HUES64 (cell line): ENCODE results near the gene MAD2L1BP.

Experiments
- H3K27ac ChIP-seq: 2 replicates; pipeline ENCODE4 v1.7.0; 2013; ENCODE audit warnings: low read depth, low read length, inconsistent platforms
- H3K27me3 ChIP-seq: 2 replicates; pipeline ENCODE4 v1.6.1; 2013; ENCODE audit warnings: mild to moderate bottlenecking, low read length; ENCODE audit not compliant: insufficient read depth
- H3K36me3 ChIP-seq: 2 replicates; pipeline ENCODE4 v1.6.1; 2013; ENCODE audit warnings: mild to moderate bottlenecking, low read length; ENCODE audit not compliant: insufficient read depth
- H3K4me1 ChIP-seq: 2 replicates; pipeline ENCODE4 v1.6.1; 2013; ENCODE audit warnings: mild to moderate bottlenecking, low read length, moderate library complexity; ENCODE audit not compliant: insufficient read depth
- H3K4me3 ChIP-seq: 2 replicates; pipeline ENCODE4 v1.5.1; 2013; ENCODE audit warnings: mild to moderate bottlenecking, low read length, moderate library complexity
- H3K9ac ChIP-seq: 2 replicates; pipeline ENCODE4 v1.6.1; 2013; ENCODE audit warnings: mild to moderate bottlenecking, low read depth, low read length
- H3K9me3 ChIP-seq: 2 replicates; pipeline ENCODE4 v1.6.1; 2013; ENCODE audit warnings: low read depth, low read length; ENCODE audit not compliant: insufficient read depth
- WGBS: fragments of 150-250, 120-280 bp; methylation state at CpG from one replicate; pipeline ENCODE4 v1.1.7; 2013; ENCODE audit warnings: missing lambda C conversion rate; 5-methylcytosine and 5-hydroxymethylcytosine counted together

MAD2L1BP gene

GRCh38 chr6:43678341-43678740 is 42.7 kb downstream of the MAD2L1BP start:
- Histone ChIP-seq H3K4me3 (no peak overlapping the region), H3K9me3 (no peaks in the 10 kb centered on the region), H3K36me3 (peaks cover 83% of the 10 kb centered on the region), H3K9ac (no peak overlapping the region), H3K27ac (no peak overlapping the region), H3K4me1 (no peaks in the 10 kb centered on the region), H3K27me3 (no peaks in the 10 kb centered on the region)
- 96% methylated on average over 7 of the region's 7 CpGs for WGBS

- no peaks in the 10 kb centered on the region for H3K9me3 ChIP-seq
Observed at GRCh38 chr6:43679057-43679456, 43.4 kb downstream of the MAD2L1BP start.

DNA sequence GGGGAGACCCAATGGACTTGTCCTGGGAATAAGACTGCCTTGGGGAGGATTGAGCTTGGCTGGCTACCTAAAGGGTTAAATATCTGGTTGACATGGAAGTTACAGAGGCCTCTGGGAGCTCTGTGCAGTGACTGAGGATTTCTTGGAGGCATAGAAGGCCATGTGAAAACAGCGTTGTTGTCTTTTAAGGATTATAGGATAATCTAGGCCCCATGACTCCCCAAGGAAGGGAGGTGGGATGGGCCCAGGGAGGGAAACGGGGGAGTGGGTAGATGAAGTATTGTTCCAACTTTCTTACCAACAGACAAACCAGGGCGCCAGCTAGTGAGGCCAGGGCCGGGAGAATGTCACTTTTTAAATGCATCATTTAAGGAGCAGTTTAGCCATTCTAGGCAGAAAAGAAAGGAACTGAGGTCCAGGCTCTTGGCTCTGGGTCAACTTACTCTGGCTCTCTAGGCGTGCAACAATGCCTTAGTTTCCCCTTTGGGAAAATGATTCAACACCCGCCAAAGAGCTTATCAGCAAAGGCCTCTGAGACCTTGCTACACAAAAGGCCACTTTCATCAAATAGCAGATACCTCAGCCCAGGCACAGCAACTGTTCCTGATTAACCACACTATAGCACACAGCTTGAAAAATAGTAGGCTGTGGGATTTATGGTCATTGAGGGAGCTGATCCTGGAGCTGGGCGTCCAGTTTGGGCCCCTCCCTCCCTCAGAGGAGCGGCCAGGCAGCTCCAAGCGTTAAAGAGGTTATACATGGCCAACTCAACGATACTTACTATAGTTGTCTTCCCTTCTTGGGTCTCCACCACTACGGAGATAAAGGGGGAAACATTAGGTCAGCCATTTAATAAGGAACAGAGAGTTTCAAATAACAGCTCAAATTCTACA is 44.9 kb downstream of the MAD2L1BP start:
- H3K36me3 ChIP-seq = peaks cover 61% of the 10 kb centered on the region
- H3K4me3 ChIP-seq = no peak overlapping the region
- H3K4me1 ChIP-seq = no peaks in the 10 kb centered on the region
- no peak overlapping the region for H3K9ac ChIP-seq
- no peaks in the 10 kb centered on the region for H3K9me3 ChIP-seq
- H3K27ac ChIP-seq = no peak overlapping the region
- no peaks in the 10 kb centered on the region for H3K27me3 ChIP-seq
- WGBS = 91% methylated on average over 10 of the region's 11 CpGs

More at GRCh38 chr6:43679057-43679456, 43.4 kb downstream of the MAD2L1BP start:
- Histone ChIP-seq H3K9ac (no peak overlapping the region), H3K36me3 (peaks cover 76% of the 10 kb centered on the region), H3K4me1 (no peaks in the 10 kb centered on the region), H3K27me3 (no peaks in the 10 kb centered on the region), H3K4me3 (no peak overlapping the region), H3K27ac (no peak overlapping the region)
- WGBS = 95% methylated on average over 6 of the region's 6 CpGs

DNA sequence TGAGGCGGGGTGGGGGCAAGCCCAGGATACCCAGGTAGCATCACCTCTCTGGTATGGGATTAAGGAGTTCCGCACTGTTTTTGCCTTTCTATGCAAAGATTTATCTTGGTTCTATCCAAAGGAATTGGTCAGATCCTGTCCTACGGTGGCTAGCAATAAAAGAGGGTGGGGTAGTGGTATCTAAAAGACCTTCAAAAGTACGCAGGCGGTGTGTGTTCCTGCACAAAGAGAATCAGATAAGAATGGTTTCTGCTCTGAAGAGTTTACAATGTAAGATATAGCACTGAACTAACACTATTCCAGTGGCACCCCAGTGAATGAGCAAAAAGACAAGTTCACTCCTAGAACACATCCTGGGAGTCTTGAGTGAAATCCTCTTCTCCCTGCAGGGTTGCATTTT is 45.7 kb downstream of the MAD2L1BP start:
- no peaks in the 10 kb centered on the region for H3K9me3 ChIP-seq
- H3K27ac ChIP-seq = no peak overlapping the region
- H3K4me1 ChIP-seq = 0 out of 2 replicates have a peak, but pooled peaks cover 1% of the 10 kb centered on the region
- peaks cover 56% of the 10 kb centered on the region for H3K36me3 ChIP-seq
- WGBS = 96% methylated on average over 5 of the region's 5 CpGs
- H3K27me3 ChIP-seq = no peaks in the 10 kb centered on the region
- no peak overlapping the region for H3K9ac ChIP-seq
- H3K4me3 ChIP-seq = no peak overlapping the region

- Histone ChIP-seq H3K36me3 (peaks cover 41% of the 10 kb centered on the region), H3K9ac (no peak overlapping the region), H3K4me3 (no peak overlapping the region), H3K27ac (no peak overlapping the region), H3K9me3 (no peaks in the 10 kb centered on the region), H3K27me3 (no peaks in the 10 kb centered on the region), H3K4me1 (0 out of 2 replicates have a peak, but pooled peaks cover 4% of the 10 kb centered on the region)
- 84% methylated on average over 8 of the region's 8 CpGs for WGBS
Observed at GRCh38 chr6:43682724-43683429, 47.2 kb downstream of the MAD2L1BP start.

- Histone ChIP-seq H3K27me3 (no peaks in the 10 kb centered on the region), H3K4me3 (no peak overlapping the region), H3K36me3 (peaks cover 30% of the 10 kb centered on the region), H3K9me3 (no peaks in the 10 kb centered on the region), H3K27ac (no peak overlapping the region), H3K9ac (no peak overlapping the region), H3K4me1 (peaks cover 8% of the 10 kb centered on the region)
- 96% methylated on average over 1 of the region's 1 CpG for WGBS
Observed at GRCh38 chr6:43683708-43684455, 48.2 kb downstream of the MAD2L1BP start.

GRCh38 chr6:43687079-43687436 is 51.4 kb downstream of the MAD2L1BP start:
- Histone ChIP-seq H3K27me3 (no peaks in the 10 kb centered on the region), H3K36me3 (0 out of 2 replicates have a peak, but pooled peaks cover 3% of the 10 kb centered on the region), H3K4me1 (peaks cover 8% of the 10 kb centered on the region), H3K9me3 (no peaks in the 10 kb centered on the region), H3K4me3 (peak overlapping the region; percentile 96), H3K9ac (peak overlapping the region; percentile 90), H3K27ac (peak overlapping the region; percentile 51; the same call in 1 of the 2 replicates)
- WGBS = 8% methylated on average over 10 of the region's 10 CpGs

- Histone ChIP-seq H3K4me1 (peaks cover 8% of the 10 kb centered on the region), H3K9me3 (no peaks in the 10 kb centered on the region), H3K36me3 (0 out of 2 replicates have a peak, but pooled peaks cover 3% of the 10 kb centered on the region), H3K9ac (peak within 1 kb of the TSS; percentile 90), H3K27me3 (no peaks in the 10 kb centered on the region), H3K4me3 (peak within 1 kb of the TSS; percentile 96), H3K27ac (peak within 1 kb of the TSS; percentile 51; the same call in 1 of the 2 replicates)
- WGBS = 3% methylated on average over 43 of the region's 43 CpGs
Observed at GRCh38 chr6:43687437-43688347, 52.1 kb downstream of the MAD2L1BP start, which contains the start of gene MRPS18A. TSS of gene MRPS18A (minus strand) at chr6:43687791. CDS start at chr6:43687779, 12 bp downstream.

GRCh38 chr6:43689421-43689820 is 53.8 kb downstream of the MAD2L1BP start:
- H3K27ac ChIP-seq = no peak overlapping the region
- H3K27me3 ChIP-seq = no peaks in the 10 kb centered on the region
- no peak overlapping the region for H3K4me3 ChIP-seq
- peaks cover 8% of the 10 kb centered on the region for H3K4me1 ChIP-seq
- H3K36me3 ChIP-seq = 0 out of 2 replicates have a peak, but pooled peaks cover 3% of the 10 kb centered on the region
- H3K9me3 ChIP-seq = no peaks in the 10 kb centered on the region
- WGBS = 87% methylated on average over 2 of the region's 2 CpGs
- no peak overlapping the region for H3K9ac ChIP-seq
